Measurements from ENCODE around the gene EPHB4. TPM values are rescaled to one million over a fixed set of nuclear protein-coding genes. Genes with fewer than 3 reads are reported as not detected.
"Not testable (repeated sequence)": the region's sequence is repeated elsewhere in the genome, so short reads cannot be mapped to it uniquely, and the experiment has no call there.

Gene EPHB4
- total RNA-seq, 1 donor from 2014 or later: 88.9 TPM

DNA sequence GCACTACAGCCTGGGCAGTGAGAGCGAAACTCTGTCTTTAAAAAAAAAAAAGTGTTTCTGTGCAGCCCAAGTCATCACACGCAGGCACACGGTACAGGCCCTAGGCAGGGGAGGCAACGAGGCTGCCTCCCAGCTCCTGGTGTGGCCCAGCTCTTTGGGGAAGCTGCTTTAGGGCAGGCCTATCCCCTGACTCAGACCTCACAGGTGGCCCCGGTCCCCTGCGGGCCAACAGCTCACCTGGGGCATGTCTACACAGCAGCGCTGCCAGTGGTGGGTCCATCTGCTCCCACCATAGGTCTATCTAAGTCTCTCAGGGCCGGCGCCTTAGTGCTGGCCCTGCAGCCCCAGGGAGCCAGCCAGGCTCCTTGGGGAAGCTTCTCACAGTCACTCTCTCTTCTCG, 62.5 kb downstream of the EPHB4 start:
- TF ChIP-seq, protein P1, sequence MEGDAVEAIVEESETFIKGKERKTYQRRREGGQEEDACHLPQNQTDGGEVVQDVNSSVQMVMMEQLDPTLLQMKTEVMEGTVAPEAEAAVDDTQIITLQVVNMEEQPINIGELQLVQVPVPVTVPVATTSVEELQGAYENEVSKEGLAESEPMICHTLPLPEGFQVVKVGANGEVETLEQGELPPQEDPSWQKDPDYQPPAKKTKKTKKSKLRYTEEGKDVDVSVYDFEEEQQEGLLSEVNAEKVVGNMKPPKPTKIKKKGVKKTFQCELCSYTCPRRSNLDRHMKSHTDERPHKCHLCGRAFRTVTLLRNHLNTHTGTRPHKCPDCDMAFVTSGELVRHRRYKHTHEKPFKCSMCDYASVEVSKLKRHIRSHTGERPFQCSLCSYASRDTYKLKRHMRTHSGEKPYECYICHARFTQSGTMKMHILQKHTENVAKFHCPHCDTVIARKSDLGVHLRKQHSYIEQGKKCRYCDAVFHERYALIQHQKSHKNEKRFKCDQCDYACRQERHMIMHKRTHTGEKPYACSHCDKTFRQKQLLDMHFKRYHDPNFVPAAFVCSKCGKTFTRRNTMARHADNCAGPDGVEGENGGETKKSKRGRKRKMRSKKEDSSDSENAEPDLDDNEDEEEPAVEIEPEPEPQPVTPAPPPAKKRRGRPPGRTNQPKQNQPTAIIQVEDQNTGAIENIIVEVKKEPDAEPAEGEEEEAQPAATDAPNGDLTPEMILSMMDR (IDR thresholded peaks at IDR 0.05): no peak
- Mint-ChIP-seq H3K27ac (ENCODE audit: unreplicated experiment) (no peak overlapping the region), H3K36me3 (ENCODE audit: unreplicated experiment) (no peaks in the 10 kb centered on the region), H3K4me3 (ENCODE audit: unreplicated experiment) (no peak overlapping the region), H3K9me3 (ENCODE audit: unreplicated experiment) (no peaks in the 10 kb centered on the region), H3K4me1 (ENCODE audit: unreplicated experiment) (peaks cover 2% of the 10 kb centered on the region), H3K27me3 (ENCODE audit: unreplicated experiment) (peaks cover 21% of the 10 kb centered on the region)
- no peak for DNase-seq (ENCODE audit: extremely low spot score, unreplicated experiment)

DNA sequence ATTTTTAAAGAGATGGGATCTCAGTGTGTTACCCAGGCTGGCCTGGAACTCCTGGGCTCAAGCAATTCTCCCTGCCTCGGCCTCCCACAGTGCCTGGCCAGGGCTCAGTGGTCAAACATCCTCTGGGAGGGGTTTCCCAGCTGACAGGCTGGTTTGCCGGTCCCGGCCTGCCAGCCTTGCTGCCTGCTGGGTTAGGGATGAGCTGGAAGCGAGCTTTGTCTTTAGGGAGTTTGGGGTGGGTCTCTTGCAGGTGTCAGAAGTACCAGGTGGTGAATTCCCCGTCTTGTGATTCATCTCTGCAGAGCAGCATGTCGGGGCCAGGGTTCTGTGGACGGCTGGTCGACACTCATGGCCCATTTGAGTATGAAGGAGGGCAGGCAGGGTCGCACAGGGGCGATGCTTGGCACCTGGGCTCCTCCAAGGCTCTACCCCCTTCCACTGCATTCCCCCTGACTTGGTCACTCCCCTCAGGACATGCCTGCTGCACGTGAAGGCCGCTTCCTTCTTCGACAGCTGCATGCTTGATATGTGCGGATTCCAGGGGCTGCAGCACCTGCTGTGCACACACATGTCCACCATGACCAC, 63.7 kb downstream of the EPHB4 start:
- no peak overlapping the region for H3K27ac Mint-ChIP-seq (ENCODE audit: unreplicated experiment)
- TF ChIP-seq, protein P1 (IDR thresholded peaks at IDR 0.05): no peak
- no peaks in the 10 kb centered on the region for H3K36me3 Mint-ChIP-seq (ENCODE audit: unreplicated experiment)
- no peak overlapping the region for H3K4me3 Mint-ChIP-seq (ENCODE audit: unreplicated experiment)
- peaks cover 11% of the 10 kb centered on the region for H3K27me3 Mint-ChIP-seq (ENCODE audit: unreplicated experiment)
- DNase-seq (ENCODE audit: extremely low spot score, unreplicated experiment): no peak
- H3K9me3 Mint-ChIP-seq (ENCODE audit: unreplicated experiment): no peaks in the 10 kb centered on the region
- H3K4me1 Mint-ChIP-seq (ENCODE audit: unreplicated experiment): peaks cover 2% of the 10 kb centered on the region

DNA sequence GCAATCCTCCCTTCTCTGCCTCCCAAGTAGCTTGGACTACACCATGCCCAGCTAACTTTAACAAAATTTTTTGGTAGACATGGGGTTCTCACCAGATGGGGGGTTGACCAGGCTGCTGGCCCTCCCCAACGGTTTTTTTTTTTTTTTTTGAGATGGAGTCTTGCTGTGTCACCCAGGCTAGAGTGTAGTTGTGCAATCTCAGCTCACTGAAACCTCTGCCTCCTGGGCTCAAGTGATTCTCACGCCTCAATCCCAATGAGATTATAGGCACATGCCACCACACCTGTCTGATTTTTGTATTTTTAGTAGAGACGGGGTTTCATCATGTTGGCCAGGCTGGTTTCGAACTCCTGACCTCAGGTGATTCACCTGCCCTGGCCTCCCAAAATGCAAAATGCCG, 64.5 kb downstream of the EPHB4 start:
- not testable (repeated sequence) for H3K36me3 Mint-ChIP-seq (ENCODE audit: unreplicated experiment); H3K27ac Mint-ChIP-seq (ENCODE audit: unreplicated experiment); H3K27me3 Mint-ChIP-seq (ENCODE audit: unreplicated experiment); H3K4me3 Mint-ChIP-seq (ENCODE audit: unreplicated experiment); H3K9me3 Mint-ChIP-seq (ENCODE audit: unreplicated experiment); H3K4me1 Mint-ChIP-seq (ENCODE audit: unreplicated experiment); DNase-seq (ENCODE audit: extremely low spot score, unreplicated experiment)

DNA sequence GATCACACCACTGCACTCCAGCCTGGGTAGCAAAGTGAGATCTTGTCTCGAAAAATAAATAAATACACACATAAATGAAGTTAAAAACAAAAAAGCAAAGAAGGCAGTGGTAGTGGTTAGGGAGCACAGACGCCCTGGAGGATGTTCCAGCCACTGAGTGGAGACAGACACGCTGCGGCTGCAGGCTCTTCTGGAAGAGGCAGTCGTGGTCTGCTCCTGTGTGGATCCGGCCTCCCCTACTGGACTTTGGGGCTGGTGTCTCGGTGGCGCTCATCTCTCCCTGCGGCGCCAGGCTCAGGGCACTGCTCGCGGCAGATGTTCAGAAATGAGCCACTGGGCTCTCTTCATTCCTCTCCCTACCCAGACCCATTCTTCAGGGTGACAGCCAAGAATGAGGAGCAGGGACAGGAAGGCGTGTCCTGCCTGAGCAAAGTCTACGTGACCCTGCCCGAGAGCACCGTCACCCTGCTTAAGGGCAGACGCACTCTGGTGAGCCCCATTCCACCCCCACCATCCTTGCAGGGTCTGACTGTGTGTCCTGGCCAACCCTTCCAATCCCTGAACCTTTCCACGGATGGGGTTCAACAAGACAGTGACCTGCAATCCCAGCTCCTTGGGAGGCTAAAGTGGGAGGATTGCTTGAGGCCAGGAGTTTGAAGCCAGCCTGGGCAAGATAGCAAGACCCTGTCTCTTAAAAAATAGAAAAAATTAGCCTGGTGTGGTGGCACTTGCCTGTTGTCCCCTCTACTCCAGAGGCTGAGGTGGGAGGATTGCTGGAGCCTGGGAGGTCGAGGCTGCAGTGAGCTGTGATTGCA, 67.8 kb downstream of the EPHB4 start:
- Mint-ChIP-seq H3K4me3 (ENCODE audit: unreplicated experiment) (no peak overlapping the region), H3K4me1 (ENCODE audit: unreplicated experiment) (peaks cover 2% of the 10 kb centered on the region), H3K27ac (ENCODE audit: unreplicated experiment) (no peak overlapping the region), H3K9me3 (ENCODE audit: unreplicated experiment) (no peaks in the 10 kb centered on the region), H3K36me3 (ENCODE audit: unreplicated experiment) (no peaks in the 10 kb centered on the region), H3K27me3 (ENCODE audit: unreplicated experiment) (peaks cover 8% of the 10 kb centered on the region)
- TF ChIP-seq, protein P1 (IDR thresholded peaks at IDR 0.05): no peak
- DNase-seq (ENCODE audit: extremely low spot score, unreplicated experiment): no peak

DNA sequence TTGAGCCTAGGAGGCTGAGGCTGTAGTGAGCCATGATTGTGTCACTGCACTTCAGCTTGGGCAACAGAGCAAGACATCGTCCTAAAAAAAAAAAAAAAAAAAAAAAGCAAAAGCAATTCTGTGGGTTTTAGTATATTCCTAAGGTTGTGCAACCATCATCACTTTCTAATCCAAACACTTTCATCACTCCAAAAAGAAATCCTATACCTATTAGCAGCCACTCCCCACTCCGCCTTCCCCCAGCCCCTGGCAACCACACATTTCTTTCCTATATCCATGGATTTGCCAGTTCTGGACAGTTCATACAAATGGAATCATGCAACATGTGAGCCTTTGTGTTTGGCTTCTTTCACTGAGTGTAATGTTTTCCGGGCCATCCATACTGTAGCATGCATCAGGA, 73.6 kb downstream of the EPHB4 start:
- Mint-ChIP-seq H3K36me3 (ENCODE audit: unreplicated experiment) (no peaks in the 10 kb centered on the region), H3K9me3 (ENCODE audit: unreplicated experiment) (no peaks in the 10 kb centered on the region), H3K27me3 (ENCODE audit: unreplicated experiment) (peaks cover 34% of the 10 kb centered on the region), H3K4me3 (ENCODE audit: unreplicated experiment) (no peak overlapping the region), H3K4me1 (ENCODE audit: unreplicated experiment) (no peaks in the 10 kb centered on the region), H3K27ac (ENCODE audit: unreplicated experiment) (no peak overlapping the region)
- TF ChIP-seq, protein P1 (IDR thresholded peaks at IDR 0.05): no peak
- DNase-seq (ENCODE audit: extremely low spot score, unreplicated experiment): no peak
